B cell (primary cell): ENCODE results near the gene ZNF763. TPM values are rescaled to one million over a fixed set of nuclear protein-coding genes. Genes with fewer than 3 reads are reported as not detected.
A peak's percentile ranks its signal among the peaks of the same experiment; 100 is the strongest.

Experiments
- ATAC-seq: fragments of 200-7000 bp; cut with Tn5 transposase; one replicate; pipeline ENCODE4 v1.10.0; 2021; ENCODE audit warnings: low read depth, mild to moderate bottlenecking, moderate number of reproducible peaks, moderate library complexity
- CTCF ChIA-PET: fragments of 350-600 bp; sonication (Branson Sonifier 250); formaldehyde crosslinking; loops from one replicate; lab custom pipeline; 2021; ENCODE audit warnings: antibody characterized with exemption, inconsistent platforms; lab: Charles Lee
- POLR2A ChIA-PET: fragments of 350-600 bp; sonication (Branson Sonifier 250); formaldehyde crosslinking; loops from one replicate; lab custom pipeline; 2021; ENCODE audit warnings: antibody characterized with exemption; lab: Charles Lee
- DNase-seq: peaks from one replicate; pipeline ENCODE4 v3.0.0; 2013
- H2AFZ ChIP-seq: 2 replicates; pipeline ENCODE4 v1.6.1; 2012; ENCODE audit warnings: mild to moderate bottlenecking, low read depth, low read length; ENCODE audit not compliant: insufficient read depth, poor library complexity, severe bottlenecking
- H3K27ac ChIP-seq, 2 donors: 1 replicate in 1 of 2; 2 replicates in 1 of 2; pipeline ENCODE4 v1.5.1; 2012 to 2013; ENCODE audit warnings: low read length in 2 of 2, mild to moderate bottlenecking in 2 of 2, moderate library complexity in 1 of 2
- H3K27me3 ChIP-seq, 4 experiments: fragments of 200-600 bp in 1 of 4; sonication (generic) in 1 of 4; replicated peaks in 1 of 4; 1 replicate in 2 of 4; 2 replicates in 2 of 4; pipeline versions ENCODE4 v1.6.1 to v1.7.0; 2013 to 2016; ENCODE audit warnings: low read length in 3 of 4, mild to moderate bottlenecking in 2 of 4, mixed read lengths in 1 of 4, moderate library complexity in 1 of 4; ENCODE audit not compliant: insufficient read depth in 4 of 4, control insufficient read depth in 3 of 4; ENCODE audit errors: control extremely low read depth in 1 of 4
- H3K36me3 ChIP-seq, 2 experiments: replicated peaks in 1 of 2; 1 replicate in 1 of 2; 2 replicates in 1 of 2; pipeline versions ENCODE4 v1.6.1 to v1.7.1; 2013; ENCODE audit warnings: low read length in 1 of 2; ENCODE audit not compliant: insufficient read depth in 2 of 2, control insufficient read depth in 1 of 2; ENCODE audit errors: control extremely low read depth in 1 of 2, extremely low read depth in 1 of 2
- H3K4me1 ChIP-seq, 2 donors: fragments of 200-600 bp in 1 of 2; sonication (generic) in 1 of 2; 1 replicate in 1 of 2; 2 replicates in 1 of 2; pipeline versions ENCODE4 v1.5.1 to v1.6.1; 2013 to 2017; ENCODE audit warnings: low read length in 2 of 2; ENCODE audit not compliant: control insufficient read depth in 2 of 2, insufficient read depth in 2 of 2
- H3K4me2 ChIP-seq: replicated peaks from 2 replicates; pipeline ENCODE3; 2012; ENCODE audit warnings: mild to moderate bottlenecking, low read depth, low read length; ENCODE audit not compliant: poor library complexity, severe bottlenecking
- H3K4me3 ChIP-seq, 5 experiments: fragments of 200-600 bp in 1 of 5; sonication (generic) in 1 of 5; 1 replicate in 3 of 5; 2 replicates in 2 of 5; pipeline versions ENCODE4 v1.5.1 to v1.7.0; 2011 to 2016; ENCODE audit warnings: low read length in 4 of 5, mild to moderate bottlenecking in 4 of 5, low read depth in 2 of 5, control low read depth in 1 of 5, moderate library complexity in 1 of 5; ENCODE audit not compliant: insufficient read depth in 1 of 5; ENCODE audit errors: control extremely low read depth in 1 of 5, extremely low read depth in 1 of 5
- H3K79me2 ChIP-seq: fragments of 200-600 bp; sonication (generic); one replicate; pipeline ENCODE4 v1.6.0; 2016; ENCODE audit warnings: low read length; ENCODE audit not compliant: control insufficient read depth, insufficient read depth
- H3K9ac ChIP-seq: fragments of 200-600 bp; sonication (generic); 2 replicates; pipeline ENCODE4 v1.6.1; 2017; ENCODE audit warnings: mild to moderate bottlenecking, low read length, moderate library complexity
- H3K9me3 ChIP-seq, 3 donors: one replicate each; pipeline versions ENCODE4 v1.6.1 to v1.7.1; 2013; ENCODE audit warnings: low read length in 2 of 3; ENCODE audit not compliant: control insufficient read depth in 2 of 3, insufficient read depth in 1 of 3; ENCODE audit errors: control extremely low read depth in 1 of 3
- H4K20me1 ChIP-seq: 2 replicates; pipeline ENCODE4 v1.6.0; 2012; ENCODE audit warnings: mild to moderate bottlenecking, low read length; ENCODE audit not compliant: insufficient read depth, control insufficient read depth, poor library complexity, severe bottlenecking
- H3K27ac Mint-ChIP-seq: one replicate; pipeline ENCODE4 v1.8.0; 2021; ENCODE audit warnings: mixed read lengths
- H3K27me3 Mint-ChIP-seq: one replicate; pipeline ENCODE4 v1.8.0; 2021; ENCODE audit warnings: mixed read lengths
- H3K4me1 Mint-ChIP-seq: one replicate; pipeline ENCODE4 v1.8.0; 2021; ENCODE audit warnings: mixed read lengths
- H3K4me3 Mint-ChIP-seq: one replicate; pipeline ENCODE4 v1.8.0; 2021; ENCODE audit warnings: mixed read lengths
- H3K9me3 Mint-ChIP-seq: one replicate; pipeline ENCODE4 v1.8.0; 2022; ENCODE audit warnings: mixed read lengths; ENCODE audit not compliant: insufficient read depth
- EZH2 ChIP-seq: IDR thresholded peaks from 2 replicates; pipeline ENCODE4 v1.6.1; 2012; ENCODE audit warnings: borderline replicate concordance, low read depth, mild to moderate bottlenecking, moderate library complexity, low read length; ENCODE audit not compliant: insufficient read depth, poor library complexity, severe bottlenecking
- WGBS: methylation state at CpG from one replicate; pipeline ENCODE4 v1.1.5; 2013; ENCODE audit warnings: missing lambda C conversion rate; ENCODE audit not compliant: insufficient coverage; 5-methylcytosine and 5-hydroxymethylcytosine counted together
- intact Hi-C: fragments of 100-400 bp; cut with micrococcal nuclease; formaldehyde crosslinking; loops from one replicate; pipeline ENCODE4 v1.10.0; 2022
- polyA plus RNA-seq: library from polyadenylated mRNA; depleted of rRNA; stranded (reverse); fragments of >200 nt; gene quantifications from 2 replicates; pipeline ENCODE4 v1.2.3, GENCODE V29; 2012
- total RNA-seq, 2 donors: library from RNA; stranded (reverse); fragments of 120-200 nt in 1 of 2; gene quantifications; 1 replicate in 1 of 2; 2 replicates in 1 of 2; pipeline versions ENCODE4 v1.2.3 to v1.2.4, GENCODE V29; 2013 to 2022
- TF ChIP-seq, protein P1 (sequence below): fragments of 200-600 bp; IDR thresholded peaks from one replicate; pipeline ENCODE4 v1.8.0; 2022; ENCODE audit warnings: antibody characterized with exemption, mild to moderate bottlenecking

ZNF763 gene
- total and polyA plus RNA-seq, 2 donors (not counting 1 experiment from before 2014, with no cell fraction given), result 3.0 to 14.2 TPM

DNA sequence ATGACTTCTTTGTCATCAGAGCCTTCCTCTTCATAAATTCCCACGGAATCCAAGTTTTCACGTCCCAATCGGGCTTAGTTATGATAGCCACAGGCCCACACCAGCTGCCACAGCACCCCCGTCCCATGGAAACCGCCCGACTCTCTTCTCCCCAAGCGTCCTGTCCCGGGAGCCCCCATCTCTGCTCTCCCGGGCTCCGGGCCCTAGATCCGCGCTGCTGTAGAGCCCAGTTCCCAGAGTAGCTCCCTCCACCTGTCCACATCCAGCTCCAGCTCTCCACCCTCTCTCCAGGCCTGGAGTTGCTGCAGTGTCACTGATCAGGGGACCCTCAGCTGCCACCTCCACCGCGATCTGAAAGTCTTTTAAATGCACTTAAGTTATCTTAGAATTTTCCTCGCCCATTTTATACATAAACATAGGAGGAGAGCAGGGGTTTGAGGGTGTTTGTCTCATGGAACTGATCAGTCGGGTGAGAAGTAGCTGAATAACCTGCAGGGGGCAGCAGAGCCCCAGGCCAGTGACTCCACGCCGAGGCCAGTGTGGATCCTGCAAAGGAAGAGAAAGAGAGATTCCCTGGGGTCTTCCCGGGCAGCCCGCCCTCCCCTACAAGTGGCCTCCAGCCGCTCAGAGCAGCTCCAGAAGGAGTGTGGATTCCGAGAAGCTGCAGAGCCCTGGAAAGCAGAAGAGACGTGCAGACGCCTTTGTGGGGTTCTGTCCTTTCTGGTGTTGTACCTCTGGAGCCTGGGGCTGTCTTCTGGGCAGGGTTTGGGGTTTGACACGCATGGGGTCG, 1.1 kb upstream of the ZNF763 start:
- 59% methylated on average over 21 of the region's 26 CpGs for WGBS
- Histone ChIP-seq H3K4me2 (peak overlapping the region; percentile 82), H3K4me1 (peaks cover 14 to 20% of the 10 kb centered on the region in 2 donors), H3K36me3 (peaks cover 0 to 2% of the 10 kb centered on the region in 2 experiments), H3K9ac (peak overlapping the region; percentile 96), H3K9me3 (peaks cover 0 to 4% (median 0%) of the 10 kb centered on the region in 3 donors), H2AFZ (no peak overlapping the region), H3K4me3 (peak overlapping the region in 2 of 5 experiments; percentile 76 to 94), H4K20me1 (no peaks in the 10 kb centered on the region), H3K27ac (peak overlapping the region; percentile 99), H3K79me2 (peaks cover 15% of the 10 kb centered on the region), H3K27me3 (no peaks in the 10 kb centered on the region)
- TF ChIP-seq EZH2, result no peak
- TF ChIP-seq, protein P1, sequence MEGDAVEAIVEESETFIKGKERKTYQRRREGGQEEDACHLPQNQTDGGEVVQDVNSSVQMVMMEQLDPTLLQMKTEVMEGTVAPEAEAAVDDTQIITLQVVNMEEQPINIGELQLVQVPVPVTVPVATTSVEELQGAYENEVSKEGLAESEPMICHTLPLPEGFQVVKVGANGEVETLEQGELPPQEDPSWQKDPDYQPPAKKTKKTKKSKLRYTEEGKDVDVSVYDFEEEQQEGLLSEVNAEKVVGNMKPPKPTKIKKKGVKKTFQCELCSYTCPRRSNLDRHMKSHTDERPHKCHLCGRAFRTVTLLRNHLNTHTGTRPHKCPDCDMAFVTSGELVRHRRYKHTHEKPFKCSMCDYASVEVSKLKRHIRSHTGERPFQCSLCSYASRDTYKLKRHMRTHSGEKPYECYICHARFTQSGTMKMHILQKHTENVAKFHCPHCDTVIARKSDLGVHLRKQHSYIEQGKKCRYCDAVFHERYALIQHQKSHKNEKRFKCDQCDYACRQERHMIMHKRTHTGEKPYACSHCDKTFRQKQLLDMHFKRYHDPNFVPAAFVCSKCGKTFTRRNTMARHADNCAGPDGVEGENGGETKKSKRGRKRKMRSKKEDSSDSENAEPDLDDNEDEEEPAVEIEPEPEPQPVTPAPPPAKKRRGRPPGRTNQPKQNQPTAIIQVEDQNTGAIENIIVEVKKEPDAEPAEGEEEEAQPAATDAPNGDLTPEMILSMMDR, result peak; percentile 87
- H3K27me3 Mint-ChIP-seq, result no peaks in the 10 kb centered on the region
- H3K4me3 Mint-ChIP-seq, result peak overlapping the region; percentile 99
- DNase-seq (peak; percentile 81), ATAC-seq (peak; percentile 23)
- ChIA-PET POLR2A (interaction anchor here (0.6 to 2.7 kb wide), 4 partner anchors 25 to 637 kb away, joined by 3 to 38 read pairs (median 7); partner anchors contain the start of gene ZNF563), CTCF (interaction anchor here (0.6 to 5.9 kb wide), 30 partner anchors 9 to 1898 kb away, joined by 3 to 130 read pairs (median 4); partner anchors contain the start of genes ZNF20, ZNF439, ZNF491 and ZNF625)
- peak overlapping the region; percentile 99 for H3K27ac Mint-ChIP-seq
- H3K9me3 Mint-ChIP-seq, result no peaks in the 10 kb centered on the region
- H3K4me1 Mint-ChIP-seq, result peaks cover 27% of the 10 kb centered on the region
- intact Hi-C loops, result loop anchor here (1.0 to 5.0 kb wide), 6 partner anchors 25 to 589 kb away; partner anchors contain the start of genes ZNF433 and ZNF564
